ENCODE results near the gene GATA1. TPM values are rescaled to one million over a fixed set of nuclear protein-coding genes. Genes with fewer than 3 reads are reported as not detected.

The GATA1 gene
- total RNA-seq, 2 donors from 2014 or later: 0.77 TPM; not detected in 1

GRCh38 chrX:48745222-48745621 is 41.2 kb upstream of the GATA1 start:
- Histone ChIP-seq H3K4me1 (no peaks in the 10 kb centered on the region), H3K27ac (no peak overlapping the region), H3K27me3 (no peaks in the 10 kb centered on the region), H3K4me3 (no peak overlapping the region), H3K9me3 (no peaks in the 10 kb centered on the region), H3K9ac (ENCODE audit: low read depth in 2 of 2, low read length in 2 of 2) (no peak overlapping the region), H3K36me3 (no peaks in the 10 kb centered on the region)
- DNase-seq: no peak
- TF ChIP-seq CTCF (IDR thresholded peaks at IDR 0.05): no peak
- intact Hi-C loops (cut with DNase I): no loop called here

- no peak overlapping the region for H3K4me3 ChIP-seq
- TF ChIP-seq CTCF (IDR thresholded peaks at IDR 0.05): no peak
- no peaks in the 10 kb centered on the region for H3K36me3 ChIP-seq
- no peak overlapping the region for H3K27ac ChIP-seq
- no peak overlapping the region for H3K9ac ChIP-seq (ENCODE audit: low read depth in 2 of 2, low read length in 2 of 2)
- no peaks in the 10 kb centered on the region for H3K9me3 ChIP-seq
- DNase-seq: no peak
- no peaks in the 10 kb centered on the region for H3K27me3 ChIP-seq
- H3K4me1 ChIP-seq: no peaks in the 10 kb centered on the region
- intact Hi-C loops (cut with DNase I): no loop called here
These were observed 38.9 kb upstream of the GATA1 start for GRCh38 chrX:48747415-48748016.

GRCh38 chrX:48749182-48749581 is 37.2 kb upstream of the GATA1 start:
- Histone ChIP-seq H3K9me3 (no peaks in the 10 kb centered on the region), H3K27me3 (peaks cover 3% of the 10 kb centered on the region), H3K36me3 (no peaks in the 10 kb centered on the region), H3K9ac (ENCODE audit: low read depth in 2 of 2, low read length in 2 of 2) (no peak overlapping the region), H3K4me1 (no peaks in the 10 kb centered on the region), H3K4me3 (no peak overlapping the region), H3K27ac (no peak overlapping the region)
- no peak for DNase-seq
- intact Hi-C loops (cut with DNase I): no loop called here
- TF ChIP-seq CTCF (IDR thresholded peaks at IDR 0.05): no peak

- no peaks in the 10 kb centered on the region for H3K9me3 ChIP-seq
- H3K27ac ChIP-seq: no peak overlapping the region
- no peak overlapping the region for H3K9ac ChIP-seq (ENCODE audit: low read depth in 2 of 2, low read length in 2 of 2)
- TF ChIP-seq CTCF (IDR thresholded peaks at IDR 0.05): no peak
- H3K27me3 ChIP-seq: peaks cover 3% of the 10 kb centered on the region
- H3K4me3 ChIP-seq: no peak overlapping the region
- intact Hi-C loops (cut with DNase I): no loop called here
- no peak for DNase-seq
- no peaks in the 10 kb centered on the region for H3K36me3 ChIP-seq
- no peaks in the 10 kb centered on the region for H3K4me1 ChIP-seq
These were observed 35.0 kb upstream of the GATA1 start for GRCh38 chrX:48751343-48751742.

- no peaks in the 10 kb centered on the region for H3K36me3 ChIP-seq
- H3K9ac ChIP-seq (ENCODE audit: low read depth in 2 of 2, low read length in 2 of 2): no peak overlapping the region
- no peak overlapping the region for H3K4me3 ChIP-seq
- H3K27ac ChIP-seq: no peak overlapping the region
- H3K27me3 ChIP-seq: peaks cover 3% of the 10 kb centered on the region
- H3K4me1 ChIP-seq: no peaks in the 10 kb centered on the region
- no peak for DNase-seq
- intact Hi-C loops (cut with DNase I): no loop called here
- TF ChIP-seq CTCF (IDR thresholded peaks at IDR 0.05): no peak
- no peaks in the 10 kb centered on the region for H3K9me3 ChIP-seq
These were observed 33.9 kb upstream of the GATA1 start for GRCh38 chrX:48752498-48752897.
